ENCODE data around the gene PIP4K2A.

DNA sequence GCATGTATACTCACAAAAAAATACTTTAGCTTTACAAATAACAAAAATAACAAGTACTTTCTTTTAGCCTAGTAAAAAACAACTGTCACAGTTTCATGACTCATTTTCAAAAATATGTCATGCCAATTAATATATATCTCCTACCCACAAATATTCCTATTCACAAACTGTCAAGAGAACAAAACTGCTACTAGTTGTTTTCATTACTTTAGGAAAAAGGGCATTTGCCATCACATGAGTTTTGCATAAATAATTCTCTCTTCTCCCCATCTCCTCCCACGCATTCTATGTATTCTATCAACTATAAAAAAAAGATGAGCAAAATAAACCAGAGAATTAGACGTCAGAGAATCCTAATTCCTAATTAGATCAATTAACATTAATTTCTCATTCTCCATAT, 87.6 kb downstream of the PIP4K2A start:
- TF ChIP-seq POLR2A (IDR thresholded peaks at IDR 0.05): no peak
- TF ChIP-seq, protein P1, sequence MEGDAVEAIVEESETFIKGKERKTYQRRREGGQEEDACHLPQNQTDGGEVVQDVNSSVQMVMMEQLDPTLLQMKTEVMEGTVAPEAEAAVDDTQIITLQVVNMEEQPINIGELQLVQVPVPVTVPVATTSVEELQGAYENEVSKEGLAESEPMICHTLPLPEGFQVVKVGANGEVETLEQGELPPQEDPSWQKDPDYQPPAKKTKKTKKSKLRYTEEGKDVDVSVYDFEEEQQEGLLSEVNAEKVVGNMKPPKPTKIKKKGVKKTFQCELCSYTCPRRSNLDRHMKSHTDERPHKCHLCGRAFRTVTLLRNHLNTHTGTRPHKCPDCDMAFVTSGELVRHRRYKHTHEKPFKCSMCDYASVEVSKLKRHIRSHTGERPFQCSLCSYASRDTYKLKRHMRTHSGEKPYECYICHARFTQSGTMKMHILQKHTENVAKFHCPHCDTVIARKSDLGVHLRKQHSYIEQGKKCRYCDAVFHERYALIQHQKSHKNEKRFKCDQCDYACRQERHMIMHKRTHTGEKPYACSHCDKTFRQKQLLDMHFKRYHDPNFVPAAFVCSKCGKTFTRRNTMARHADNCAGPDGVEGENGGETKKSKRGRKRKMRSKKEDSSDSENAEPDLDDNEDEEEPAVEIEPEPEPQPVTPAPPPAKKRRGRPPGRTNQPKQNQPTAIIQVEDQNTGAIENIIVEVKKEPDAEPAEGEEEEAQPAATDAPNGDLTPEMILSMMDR (IDR thresholded peaks at IDR 0.05 in 8 of 11, conservative IDR thresholded peaks at IDR 0.05 in 3 of 11): no peak
- no peak for TF ChIP-seq POLR2AphosphoS5 (IDR thresholded peaks at IDR 0.05)

Measured in spleen (tissue), 7 donors.